IMR-90 (cell line): ENCODE data around the gene ZNF738. TPM values are rescaled to one million over a fixed set of nuclear protein-coding genes. Genes with fewer than 3 reads are reported as not detected.

Source experiments
- ATAC-seq: fragments of 200-7000 bp; cut with Tn5 transposase; 2 replicates; pipeline ENCODE4 v1.9.1; 2020; ENCODE audit warnings: low read depth, mild to moderate bottlenecking, moderate library complexity
- BruUV-seq: library from RNA; stranded (reverse); fragments of 400-500 nt; replicated peaks from 2 replicates; lab custom pipeline; 2021; lab: Mats Ljungman, UMichigan
- CTCF ChIA-PET: fragments of 300-600 bp; formaldehyde crosslinking; extraction: SDS; loops from one replicate; lab custom pipeline; 2021; ENCODE audit warnings: antibody characterized with exemption; lab: Yijun Ruan, JAX
- POLR2A ChIA-PET: fragments of 300-600 bp; sonication (Branson Sonifier 250); formaldehyde crosslinking; loops from one replicate; lab custom pipeline; 2022; ENCODE audit warnings: antibody characterized with exemption; ENCODE audit not compliant: unreplicated experiment; lab: Charles Lee
- DNase-seq: peaks from one replicate; pipeline ENCODE4 v3.0.0; 2013
- H2AFZ ChIP-seq: replicated peaks from 2 replicates; pipeline ENCODE3; 2013; ENCODE audit warnings: low read length, mild to moderate bottlenecking; ENCODE audit not compliant: poor library complexity
- H2AK5ac ChIP-seq: 2 replicates; pipeline ENCODE4 v1.6.1; 2013; ENCODE audit warnings: low read depth, low read length, inconsistent platforms
- H2AK9ac ChIP-seq: replicated peaks from 2 replicates; pipeline ENCODE3; 2013; ENCODE audit warnings: mild to moderate bottlenecking, low read depth, low read length, moderate library complexity; ENCODE audit not compliant: poor library complexity
- H2BK120ac ChIP-seq: 2 replicates; pipeline ENCODE4 v1.6.1; 2013; ENCODE audit warnings: low read depth, low read length, inconsistent platforms
- H2BK15ac ChIP-seq: 3 replicates; pipeline ENCODE4 v1.6.1; 2013; ENCODE audit warnings: low read depth, low read length, inconsistent platforms
- H2BK20ac ChIP-seq: 2 replicates; pipeline ENCODE4 v1.6.1; 2013; ENCODE audit warnings: low read depth, mild to moderate bottlenecking, inconsistent platforms, low read length, moderate library complexity
- H2BK5ac ChIP-seq: 2 replicates; pipeline ENCODE4 v1.6.1; 2013; ENCODE audit warnings: mild to moderate bottlenecking, low read depth, low read length, inconsistent platforms; ENCODE audit not compliant: poor library complexity, severe bottlenecking
- H3K14ac ChIP-seq: replicated peaks from 2 replicates; pipeline ENCODE4 v1.6.1; 2013; ENCODE audit warnings: low read depth, low read length, inconsistent platforms
- H3K18ac ChIP-seq: 2 replicates; pipeline ENCODE4 v1.6.1; 2013; ENCODE audit warnings: low read depth, low read length, control low read depth
- H3K23ac ChIP-seq: 2 replicates; pipeline ENCODE4 v1.6.1; 2013; ENCODE audit warnings: low read depth, low read length, inconsistent platforms
- H3K27ac ChIP-seq: 2 replicates; pipeline ENCODE4 v1.5.1; 2013; ENCODE audit warnings: mild to moderate bottlenecking, control low read depth, low read length; ENCODE audit not compliant: insufficient read depth
- H3K27me3 ChIP-seq: 2 replicates; pipeline ENCODE4 v1.6.1; 2013; ENCODE audit warnings: low read length; ENCODE audit not compliant: control insufficient read depth, insufficient read depth
- H3K36me3 ChIP-seq: 2 replicates; pipeline ENCODE4 v1.6.1; 2013; ENCODE audit warnings: low read length, mixed read lengths; ENCODE audit not compliant: control insufficient read depth, insufficient read depth
- H3K4ac ChIP-seq: 2 replicates; pipeline ENCODE4 v1.6.1; 2013; ENCODE audit warnings: low read depth, low read length, inconsistent platforms
- H3K4me1 ChIP-seq: 2 replicates; pipeline ENCODE4 v1.6.1; 2013; ENCODE audit warnings: low read length, mixed read lengths; ENCODE audit not compliant: control insufficient read depth, insufficient read depth
- H3K4me2 ChIP-seq: 2 replicates; pipeline ENCODE4 v1.6.1; 2013; ENCODE audit warnings: low read depth, mild to moderate bottlenecking, control low read depth, low read length, moderate library complexity
- H3K4me3 ChIP-seq: 2 replicates; pipeline ENCODE4 v1.5.1; 2013; ENCODE audit warnings: low read depth, mild to moderate bottlenecking, control low read depth, low read length, moderate library complexity; ENCODE audit not compliant: insufficient read depth
- H3K56ac ChIP-seq: 2 replicates; pipeline ENCODE4 v1.6.1; 2013; ENCODE audit warnings: low read length, inconsistent platforms; ENCODE audit not compliant: insufficient read depth; ENCODE audit errors: extremely low read depth
- H3K79me1 ChIP-seq, 2 experiments: 2 replicates each; pipeline ENCODE4 v1.6.1; 2013; ENCODE audit warnings: low read length in 2 of 2, inconsistent platforms in 1 of 2, low read depth in 1 of 2
- H3K9ac ChIP-seq: 2 replicates; pipeline ENCODE4 v1.6.1; 2013; ENCODE audit warnings: low read depth, low read length, control low read depth
- H3K9me1 ChIP-seq: 2 replicates; pipeline ENCODE4 v1.6.1; 2013; ENCODE audit warnings: low read length, inconsistent platforms; ENCODE audit not compliant: insufficient read depth
- H3K9me3 ChIP-seq: 2 replicates; pipeline ENCODE4 v1.6.1; 2013; ENCODE audit warnings: low read length; ENCODE audit not compliant: control insufficient read depth, insufficient read depth
- H4K20me1 ChIP-seq: 2 replicates; pipeline ENCODE4 v1.6.1; 2013; ENCODE audit warnings: low read length, inconsistent platforms; ENCODE audit not compliant: insufficient read depth
- H4K5ac ChIP-seq: 2 replicates; pipeline ENCODE4 v1.6.1; 2013; ENCODE audit warnings: mild to moderate bottlenecking, low read depth, low read length, control low read depth
- H4K8ac ChIP-seq, 2 experiments: 2 replicates each; pipeline ENCODE4 v1.6.1; 2013; ENCODE audit warnings: low read depth in 2 of 2, low read length in 2 of 2, control low read depth in 1 of 2, inconsistent platforms in 1 of 2
- H4K91ac ChIP-seq: 2 replicates; pipeline ENCODE4 v1.6.1; 2013; ENCODE audit warnings: low read depth, low read length, inconsistent platforms; ENCODE audit not compliant: insufficient read depth
- BHLHE40 ChIP-seq: fragments of 150-350 bp; IDR thresholded peaks from 2 replicates; pipeline ENCODE4 v1.6.1; 2016; ENCODE audit warnings: mild to moderate bottlenecking, low read depth, low read length
- CEBPB ChIP-seq: IDR thresholded peaks from 2 replicates; pipeline ENCODE4 v1.6.1; 2012; ENCODE audit warnings: low read depth, low read length, improper control_type of control experiment
- CHD1 ChIP-seq: IDR thresholded peaks from 2 replicates; pipeline ENCODE4 v1.6.1; 2012; ENCODE audit warnings: low read depth, low read length, improper control_type of control experiment
- CTCF ChIP-seq: conservative IDR thresholded peaks from 2 replicates; pipeline ENCODE4 v1.5.1; 2012; ENCODE audit warnings: mild to moderate bottlenecking, low read depth, low read length, improper control_type of control experiment
- ELK1 ChIP-seq: fragments of 150-350 bp; IDR thresholded peaks from 2 replicates; pipeline ENCODE4 v1.6.1; 2016; ENCODE audit warnings: low read depth, mild to moderate bottlenecking, low read length, moderate library complexity, borderline replicate concordance
- FOS ChIP-seq: fragments of 150-350 bp; IDR thresholded peaks from 2 replicates; pipeline ENCODE4 v1.6.1; 2016; ENCODE audit warnings: low read depth, low read length
- MAFK ChIP-seq: IDR thresholded peaks from 2 replicates; pipeline ENCODE4 v1.6.1; 2012; ENCODE audit warnings: low read depth, low read length, improper control_type of control experiment
- MAZ ChIP-seq: IDR thresholded peaks from 2 replicates; pipeline ENCODE4 v1.6.1; 2012; ENCODE audit warnings: low read depth, mild to moderate bottlenecking, low read length, improper control_type of control experiment, moderate library complexity, borderline replicate concordance
- MXI1 ChIP-seq: IDR thresholded peaks from 2 replicates; pipeline ENCODE4 v1.6.1; 2012; ENCODE audit warnings: low read depth, mild to moderate bottlenecking, low read length, moderate library complexity, borderline replicate concordance
- NFE2L2 ChIP-seq: fragments of 150-350 bp; IDR thresholded peaks from 2 replicates; pipeline ENCODE4 v1.6.1; 2016; ENCODE audit warnings: low read depth, mild to moderate bottlenecking, low read length
- POLR2A ChIP-seq: IDR thresholded peaks from 2 replicates; pipeline ENCODE4 v1.6.1; 2012; ENCODE audit warnings: mild to moderate bottlenecking, low read depth, low read length
- RAD21 ChIP-seq: IDR thresholded peaks from 2 replicates; pipeline ENCODE4 v1.6.1; 2012; ENCODE audit warnings: low read length, improper control_type of control experiment
- RCOR1 ChIP-seq: IDR thresholded peaks from 2 replicates; pipeline ENCODE4 v1.6.1; 2012; ENCODE audit warnings: mild to moderate bottlenecking, low read length, improper control_type of control experiment; ENCODE audit not compliant: insufficient replicate concordance
- RFX5 ChIP-seq: IDR thresholded peaks from 2 replicates; pipeline ENCODE4 v1.8.0; 2012; ENCODE audit warnings: low read depth, mild to moderate bottlenecking, low read length, moderate library complexity
- SMC3 ChIP-seq: fragments of 150-350 bp; IDR thresholded peaks from 2 replicates; pipeline ENCODE4 v1.6.1; 2016; ENCODE audit warnings: low read depth, mild to moderate bottlenecking, antibody characterized with exemption, low read length, moderate library complexity
- USF2 ChIP-seq: fragments of 150-350 bp; IDR thresholded peaks from 2 replicates; pipeline ENCODE4 v1.6.1; 2017; ENCODE audit warnings: mild to moderate bottlenecking, antibody characterized with exemption, low read length, low read depth
- WGBS, 2 experiments: methylation state at CpG; one replicate each; pipeline versions ENCODE4 v1.1.5 to v1.1.7; 2013; ENCODE audit warnings: missing lambda C conversion rate in 2 of 2; ENCODE audit not compliant: insufficient read length in 1 of 2; ENCODE audit errors: extremely low coverage in 2 of 2; 5-methylcytosine and 5-hydroxymethylcytosine counted together
- dilution Hi-C: fragments of 300-500 bp; cut with HindIII; formaldehyde crosslinking; loops from one replicate; pipeline ENCODE4 v1.14.3; 2018; ENCODE audit warnings: low sequenced_read_pairs; ENCODE audit not compliant: unreplicated experiment
- in situ Hi-C: fragments of 300-500 bp; cut with MboI; formaldehyde crosslinking; loops from 3 replicates; pipeline ENCODE4 v1.14.3; 2019; ENCODE audit warnings: low sequenced_read_pairs, inconsistent platforms, mixed read lengths
- intact Hi-C: fragments of 100-400 bp; cut with micrococcal nuclease; formaldehyde crosslinking; loops from 2 replicates; pipeline ENCODE4 v1.10.0; 2022
- polyA plus RNA-seq, 3 experiments: library from polyadenylated mRNA; depleted of rRNA; stranded (reverse); fragments of >200 nt; gene quantifications; 2 replicates each; pipeline ENCODE4 v1.2.3, GENCODE V29; 2012; ENCODE audit warnings: low replicate concordance in 1 of 3
- total RNA-seq: library from RNA; depleted of rRNA; stranded (reverse); fragments of >200 nt; gene quantifications from 2 replicates; pipeline ENCODE4 v1.2.3, GENCODE V29; 2012

The ZNF738 gene
- total and polyA plus RNA-seq, 2 of the 4 experiments (the other 2 are of a cell fraction), result 2.7 to 7.3 TPM

GRCh38 chr19:21396121-21396520 is 37.3 kb downstream of the ZNF738 start:
- H2AFZ ChIP-seq, result no peak overlapping the region
- dilution Hi-C loops, result no loop called here
- CTCF ChIA-PET, result no interaction called here

More at GRCh38 chr19:21396121-21396520, 37.3 kb downstream of the ZNF738 start:
- no peak overlapping the region for H2AK9ac ChIP-seq
- no peak overlapping the region for H3K27ac ChIP-seq
- no peaks in the 10 kb centered on the region for H3K27me3 ChIP-seq
- in situ Hi-C loops (no loop called here), intact Hi-C loops (no loop called here)
- no peak overlapping the region for H4K5ac ChIP-seq
- H3K79me1 ChIP-seq, result peaks cover 9 to 12% of the 10 kb centered on the region in 2 experiments
- no peak overlapping the region for H4K91ac ChIP-seq
- BruUV-seq, result no TSS peak
- no peak overlapping the region for H3K4me3 ChIP-seq
- H3K56ac ChIP-seq, result no peak overlapping the region
- no peak overlapping the region for H3K9ac ChIP-seq
- H3K4me2 ChIP-seq, result no peak overlapping the region
- WGBS, 2 experiments, result no CpG with 5 or more reads among the region's 10 CpGs
- TF ChIP-seq RAD21 (no peak), RCOR1 (no peak), SMC3 (no peak), CHD1 (no peak), MAFK (no peak), MXI1 (no peak), CEBPB (no peak), POLR2A (no peak), NFE2L2 (no peak), RFX5 (no peak), BHLHE40 (no peak), MAZ (no peak), CTCF (no peak), FOS (no peak), ELK1 (no peak), USF2 (no peak)
- no peak overlapping the region for H2BK5ac ChIP-seq
- no peaks in the 10 kb centered on the region for H4K20me1 ChIP-seq
- H3K23ac ChIP-seq, result no peak overlapping the region
- no peak overlapping the region for H2BK120ac ChIP-seq
- no peak overlapping the region for H2AK5ac ChIP-seq
- ATAC-seq (no peak), DNase-seq (no peak)
- H3K36me3 ChIP-seq, result peaks cover 7% of the 10 kb centered on the region; the same call in 1 of the 2 replicates
- no peak overlapping the region for H3K4ac ChIP-seq
- no peak overlapping the region for H2BK15ac ChIP-seq
- H4K8ac ChIP-seq, result no peak overlapping the region
- no peaks in the 10 kb centered on the region for H3K9me1 ChIP-seq
- H3K14ac ChIP-seq, result no peak overlapping the region
- H2BK20ac ChIP-seq, result no peak overlapping the region
- no peak overlapping the region for H3K18ac ChIP-seq
- H3K4me1 ChIP-seq, result no peaks in the 10 kb centered on the region; the same call in 1 of the 2 replicates
- POLR2A ChIA-PET, result no interaction called here
- peaks cover 4% of the 10 kb centered on the region; the same call in 1 of the 2 replicates for H3K9me3 ChIP-seq
